Activated CD8-positive, alpha-beta memory T cell treated with anti-CD3 and anti-CD28 coated beads, Interleukin-2, amount 50 U/mL, for 4 hours (primary cell): ENCODE results near the gene ATXN1.
A peak's percentile ranks its signal among the peaks of the same experiment; 100 is the strongest.

Experiments used
- DNase-seq: peaks from one replicate; pipeline ENCODE4 v3.0.0-alpha.2; 2020

Gene ATXN1

GRCh38 chr6:16670183-16670582 is 91.1 kb downstream of the ATXN1 start:
- DNase-seq = no peak

- peak; percentile 74 for DNase-seq
Measured at GRCh38 chr6:16669227-16669626, 92.0 kb downstream of the ATXN1 start.

GRCh38 chr6:16667509-16667908 is 93.8 kb downstream of the ATXN1 start:
- no peak for DNase-seq

- DNase-seq = no peak
Measured at GRCh38 chr6:16665992-16666391, 95.3 kb downstream of the ATXN1 start.

GRCh38 chr6:16665182-16665581 is 96.1 kb downstream of the ATXN1 start:
- no peak for DNase-seq

GRCh38 chr6:16663901-16664300 is 97.4 kb downstream of the ATXN1 start:
- no peak for DNase-seq

GRCh38 chr6:16660157-16660497 is 101.1 kb downstream of the ATXN1 start:
- DNase-seq = no peak

GRCh38 chr6:16659466-16660156 is 101.6 kb downstream of the ATXN1 start:
- DNase-seq = no peak

GRCh38 chr6:16658348-16659034 is 102.8 kb downstream of the ATXN1 start:
- DNase-seq = no peak

- DNase-seq = no peak
Measured at GRCh38 chr6:16657768-16658167, 103.5 kb downstream of the ATXN1 start.

- no peak for DNase-seq
Measured at GRCh38 chr6:16656451-16656850, 104.8 kb downstream of the ATXN1 start.

GRCh38 chr6:16654701-16655100 is 106.6 kb downstream of the ATXN1 start:
- no peak for DNase-seq

GRCh38 chr6:16653226-16653625 is 108.0 kb downstream of the ATXN1 start:
- DNase-seq = no peak

- DNase-seq = no peak
Measured at GRCh38 chr6:16651871-16652270, 109.4 kb downstream of the ATXN1 start.

GRCh38 chr6:16649890-16650289 is 111.4 kb downstream of the ATXN1 start:
- no peak for DNase-seq

GRCh38 chr6:16649241-16649640 is 112.0 kb downstream of the ATXN1 start:
- DNase-seq = no peak

- DNase-seq = no peak
Measured at GRCh38 chr6:16648003-16648402, 113.3 kb downstream of the ATXN1 start.

- DNase-seq = no peak
Measured at GRCh38 chr6:16647422-16647821, 113.8 kb downstream of the ATXN1 start.

GRCh38 chr6:16644540-16645250 is 116.6 kb downstream of the ATXN1 start:
- no peak for DNase-seq

- DNase-seq = no peak
Measured at GRCh38 chr6:16639684-16640480, 121.4 kb downstream of the ATXN1 start.

GRCh38 chr6:16637635-16638034 is 123.6 kb downstream of the ATXN1 start:
- no peak for DNase-seq

GRCh38 chr6:16635810-16636602 is 125.3 kb downstream of the ATXN1 start:
- DNase-seq = no peak
